Stimulated activated CD4-positive, alpha-beta T cell treated with anti-CD3 and anti-CD28 coated beads, Interleukin-15, amount 100 ng/mL, for 1 hour (primary cell): ENCODE data around the gene KIF9.
"Not testable (repeated sequence)": the region's sequence is repeated elsewhere in the genome, so short reads cannot be mapped to it uniquely, and the experiment has no call there.

Source experiments
- DNase-seq, 2 donors: peaks; one replicate each; pipeline ENCODE4 v3.0.0-alpha.2; 2020; ENCODE audit warnings: low read depth in 1 of 2, low spot score in 1 of 2

Gene KIF9

GRCh38 chr3:47251689-47252088, 30.9 kb downstream of the KIF9 start:
- no peak for DNase-seq

DNA sequence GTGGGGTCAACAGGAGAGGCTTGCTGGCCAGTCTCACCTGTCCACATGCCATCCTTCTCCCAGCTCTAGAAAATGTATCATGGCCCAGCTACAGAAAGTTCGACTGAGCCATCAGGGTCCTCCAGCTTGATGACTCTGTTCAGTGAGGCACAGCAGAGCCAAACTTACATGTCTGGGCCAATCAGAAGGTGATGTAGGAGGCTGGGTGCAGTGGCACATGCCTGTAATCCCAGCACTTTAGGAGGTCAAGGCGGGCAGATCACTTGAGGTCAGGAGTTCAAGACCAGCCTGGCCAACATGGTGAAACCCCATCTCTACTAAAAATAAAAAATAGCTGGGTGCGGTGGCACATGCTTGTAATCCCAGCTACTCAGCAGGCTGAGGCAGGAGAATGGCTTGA, 31.5 kb downstream of the KIF9 start:
- not testable (repeated sequence) for DNase-seq

DNA sequence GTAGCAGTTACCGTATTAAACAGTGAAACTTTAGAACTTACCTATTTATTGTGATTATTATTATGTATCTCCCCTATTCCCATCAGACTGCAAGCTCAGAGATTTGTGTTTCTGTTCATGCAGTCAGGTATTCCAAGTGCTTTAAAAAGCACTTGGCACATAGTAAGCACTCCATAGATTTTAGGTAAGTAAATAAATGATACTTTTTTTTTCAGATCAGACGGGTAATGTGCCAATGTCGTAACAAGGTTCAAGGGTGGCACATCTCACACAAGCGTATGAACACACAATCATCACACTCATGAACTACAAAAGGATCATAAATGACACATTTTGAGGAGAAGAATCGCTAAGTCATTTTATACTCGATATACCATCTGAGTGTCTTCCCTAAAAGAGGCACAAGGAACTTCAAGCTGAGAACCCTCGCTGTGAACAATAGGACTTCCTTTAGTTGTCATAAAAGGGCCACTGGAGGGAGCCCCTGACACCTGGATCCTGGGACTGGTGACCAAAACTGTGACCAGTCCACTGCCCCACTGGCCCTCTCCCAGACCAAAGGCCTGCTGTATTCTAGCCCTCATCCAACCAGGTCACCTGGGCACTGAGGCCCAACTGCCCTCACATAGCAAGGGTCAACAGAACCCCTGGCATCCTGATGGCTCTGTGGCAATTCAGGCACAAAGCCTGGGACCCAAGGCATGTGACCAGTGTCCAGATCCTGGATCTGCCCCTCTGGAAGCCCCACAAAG, 32.1 kb downstream of the KIF9 start:
- DNase-seq, result no peak

GRCh38 chr3:47247131-47248064, 35.2 kb downstream of the KIF9 start:
- DNase-seq, result no peak

DNA sequence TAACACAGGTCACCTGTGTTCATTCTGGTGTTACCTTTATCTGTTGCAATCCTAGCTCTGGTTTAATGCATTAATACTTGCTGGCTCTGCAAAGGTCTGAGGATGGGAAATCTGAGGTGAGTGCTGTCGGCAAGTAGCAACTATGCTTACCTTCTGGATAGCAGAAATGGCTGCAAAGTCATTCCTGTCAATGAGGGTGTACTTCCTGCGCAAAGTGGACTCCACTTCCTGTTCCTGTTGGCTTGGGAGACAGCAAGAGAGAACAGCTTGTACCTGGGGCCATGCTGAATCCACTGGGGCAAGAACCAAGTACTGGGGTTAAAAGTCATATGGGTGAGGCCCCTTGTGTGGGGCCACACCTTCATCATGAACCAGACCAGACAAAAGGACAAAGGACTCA, 37.3 kb downstream of the KIF9 start:
- DNase-seq, result no peak

GRCh38 chr3:47244531-47245100, 38.0 kb downstream of the KIF9 start:
- no peak for DNase-seq

GRCh38 chr3:47243419-47244147, 39.0 kb downstream of the KIF9 start:
- DNase-seq, result no peak

- no peak for DNase-seq
Observed at GRCh38 chr3:47239929-47240328, 42.7 kb downstream of the KIF9 start.

GRCh38 chr3:47238017-47238416, 44.6 kb downstream of the KIF9 start:
- no peak for DNase-seq

DNA sequence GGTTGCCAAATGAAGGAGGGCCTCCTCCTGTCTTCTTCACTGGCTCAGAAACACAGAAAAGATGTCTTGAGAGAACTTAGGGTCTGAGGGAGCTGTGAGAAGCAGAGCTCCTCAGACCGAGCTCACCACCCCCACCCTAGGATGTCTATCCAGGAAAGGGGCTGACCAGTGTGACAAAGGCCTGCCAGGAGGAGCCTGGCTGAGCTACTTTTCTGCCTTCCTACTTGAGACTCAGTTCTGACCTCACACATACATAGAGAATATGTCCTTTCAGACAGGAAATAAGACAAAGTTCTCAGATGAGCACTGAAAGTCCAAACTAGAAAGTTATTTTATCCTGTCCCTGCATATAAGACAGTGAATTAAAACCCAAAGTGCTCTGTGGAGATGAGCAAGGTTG, 54.5 kb downstream of the KIF9 start:
- no peak for DNase-seq

- DNase-seq, result no peak
Observed at GRCh38 chr3:47227678-47228077, 54.9 kb downstream of the KIF9 start.

DNA sequence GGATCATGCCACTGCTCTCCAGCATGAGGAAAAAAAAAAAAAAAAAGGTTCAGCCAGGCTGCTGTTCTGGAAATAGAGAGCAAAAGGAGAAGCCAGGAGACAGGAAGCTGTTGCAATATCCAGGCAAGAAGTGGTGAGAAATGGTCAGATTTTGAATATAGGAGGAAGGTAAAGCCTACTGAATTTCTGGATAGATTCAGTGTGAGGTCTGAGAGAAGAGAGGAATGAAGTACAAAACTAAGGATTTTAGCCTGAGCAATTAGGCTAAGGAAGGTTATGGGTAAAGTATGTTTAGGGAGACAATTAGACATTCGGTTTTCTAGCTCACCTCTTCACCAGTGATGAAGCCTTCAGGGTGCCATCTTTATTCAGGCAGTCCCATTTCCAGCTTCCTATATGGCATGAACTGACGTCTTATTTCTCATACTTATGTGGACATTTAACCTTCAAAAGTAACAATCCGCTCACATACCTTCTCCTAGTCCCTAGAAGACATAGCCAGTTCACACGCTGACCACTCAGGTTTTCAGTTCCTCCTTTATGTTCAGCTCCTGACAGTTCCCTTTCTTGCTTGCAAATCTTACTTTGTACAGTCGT, 57.2 kb downstream of the KIF9 start:
- DNase-seq, result no peak

GRCh38 chr3:47223755-47224154, 58.8 kb downstream of the KIF9 start:
- no peak for DNase-seq

GRCh38 chr3:47221798-47222197, 60.8 kb downstream of the KIF9 start:
- no peak for DNase-seq

DNA sequence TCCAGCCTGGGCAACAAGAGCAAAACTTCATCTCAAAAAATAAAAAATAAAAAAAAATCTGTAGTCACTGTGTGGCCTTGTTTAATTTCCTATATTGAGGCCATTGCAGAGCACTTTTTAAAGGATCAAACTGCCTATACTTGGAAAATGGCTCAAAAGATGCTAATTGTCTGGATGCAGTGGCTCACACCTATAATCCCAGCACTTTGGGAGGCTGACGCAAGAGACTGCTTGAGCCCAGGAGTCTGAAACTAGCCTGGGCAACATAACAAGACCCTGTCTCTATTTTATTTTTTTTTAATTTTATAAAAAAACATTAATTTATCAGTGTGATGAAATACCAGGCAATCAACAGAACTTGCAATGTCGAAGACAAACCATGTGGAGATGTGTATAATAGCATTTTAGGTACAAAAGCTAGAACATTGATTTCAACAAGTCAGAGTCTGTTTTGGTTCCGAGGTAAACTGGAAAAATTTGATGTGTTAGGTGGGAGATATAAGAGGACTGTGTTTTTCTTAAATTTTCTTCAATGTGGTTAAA, 71.7 kb downstream of the KIF9 start:
- DNase-seq, result no peak

DNA sequence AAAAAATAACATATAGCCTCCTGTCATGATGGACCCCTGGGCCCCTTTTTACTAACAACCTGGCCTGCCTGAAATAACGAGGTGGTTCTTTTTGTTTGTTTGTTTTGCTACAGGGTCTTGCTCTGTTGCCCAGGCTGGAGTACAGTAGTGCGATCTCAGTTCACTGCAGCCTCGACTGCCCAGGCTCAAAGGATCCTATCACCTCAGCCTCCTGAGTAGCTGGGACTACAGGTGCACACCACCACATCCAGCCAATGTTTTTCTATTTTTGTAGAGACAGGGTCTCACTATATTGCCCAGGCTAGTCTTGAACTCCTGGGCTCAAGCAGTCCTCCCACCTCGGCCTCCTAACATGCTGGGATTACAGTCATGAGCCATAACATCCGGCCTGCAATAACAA, 76.6 kb downstream of the KIF9 start:
- not testable (repeated sequence) for DNase-seq

DNA sequence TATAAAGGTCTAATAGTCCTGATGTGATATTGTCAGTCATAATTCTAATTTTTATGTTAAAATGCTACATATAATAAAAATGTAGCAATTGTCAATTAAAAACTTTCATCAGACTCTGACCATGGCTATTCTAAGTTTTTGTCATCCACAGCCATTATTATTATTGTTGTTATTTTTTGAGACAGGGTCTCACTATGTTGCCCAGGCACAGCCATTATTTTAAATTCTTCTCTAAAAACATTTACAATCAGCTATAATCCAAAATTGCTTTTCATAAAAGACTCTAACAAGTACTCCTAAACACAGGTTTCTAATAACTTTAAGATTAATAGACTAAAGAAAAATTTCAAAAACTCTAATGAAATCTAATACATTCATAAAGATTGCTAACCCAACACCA, 77.7 kb downstream of the KIF9 start:
- DNase-seq, result no peak

DNA sequence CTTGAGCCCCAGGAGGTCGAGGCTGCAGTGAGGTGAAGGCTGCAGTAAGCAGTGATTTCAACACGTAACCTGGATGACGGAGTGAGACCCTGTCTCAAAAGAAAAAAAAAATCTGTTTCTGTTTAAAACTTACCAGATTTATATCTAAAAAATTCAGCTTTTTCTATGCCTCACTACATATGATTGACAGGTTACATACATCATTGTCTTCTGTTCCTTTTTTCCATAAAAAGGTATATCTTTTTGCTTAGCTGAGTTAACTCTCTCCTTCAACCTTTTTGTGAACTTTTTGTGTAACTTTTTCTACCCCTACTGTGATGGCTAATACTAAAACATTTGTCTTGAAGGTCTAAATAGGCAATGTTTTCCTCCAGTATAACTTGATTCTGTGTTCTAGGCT, 80.1 kb downstream of the KIF9 start:
- no peak for DNase-seq

GRCh38 chr3:47197287-47197686, 85.3 kb downstream of the KIF9 start:
- no peak for DNase-seq

- DNase-seq, result no peak
Observed at GRCh38 chr3:47194994-47195393, 87.6 kb downstream of the KIF9 start.
